CD8-positive, alpha-beta memory T cell (primary cell): Measurements from ENCODE around the gene PTAFR. TPM values are rescaled to one million over a fixed set of nuclear protein-coding genes. Genes with fewer than 3 reads are reported as not detected.

Experiments used
- CTCF ChIA-PET: fragments of 350-600 bp; sonication (Branson Sonifier 250); formaldehyde crosslinking; loops from one replicate; lab custom pipeline; 2021; ENCODE audit warnings: antibody characterized with exemption; lab: Charles Lee
- POLR2A ChIA-PET: fragments of 350-600 bp; sonication (Branson Sonifier 250); formaldehyde crosslinking; loops from one replicate; lab custom pipeline; 2021; ENCODE audit warnings: antibody characterized with exemption; lab: Charles Lee
- DNase-seq, 5 donors: peaks; one replicate each; pipeline versions ENCODE4 v3.0.0 to v3.0.0-alpha.2; 2020 to 2022; ENCODE audit warnings: mixed read lengths in 1 of 5
- H3K27ac ChIP-seq: one replicate; pipeline ENCODE4 v1.7.0; 2013; ENCODE audit warnings: low read depth, mild to moderate bottlenecking, low read length, moderate library complexity
- H3K27me3 ChIP-seq: 2 replicates; pipeline ENCODE4 v1.7.0; 2013; ENCODE audit warnings: low read length, mild to moderate bottlenecking; ENCODE audit not compliant: insufficient read depth, poor library complexity, severe bottlenecking
- H3K36me3 ChIP-seq: 2 replicates; pipeline ENCODE4 v1.7.0; 2013; ENCODE audit warnings: mild to moderate bottlenecking, low read length, moderate library complexity; ENCODE audit not compliant: insufficient read depth
- H3K4me1 ChIP-seq: 2 replicates; pipeline ENCODE4 v1.7.0; 2013; ENCODE audit warnings: mild to moderate bottlenecking, low read length, moderate library complexity; ENCODE audit not compliant: insufficient read depth
- H3K4me3 ChIP-seq: 2 replicates; pipeline ENCODE4 v1.7.0; 2013; ENCODE audit warnings: mild to moderate bottlenecking, low read length
- H3K9me3 ChIP-seq: 2 replicates; pipeline ENCODE4 v1.7.0; 2013; ENCODE audit warnings: mild to moderate bottlenecking, low read length
- H3K27ac Mint-ChIP-seq, 8 donors: one replicate each; pipeline ENCODE4 v1.8.0; 2020 to 2021; ENCODE audit warnings: mixed read lengths in 8 of 8, mild to moderate bottlenecking in 6 of 8, inconsistent platforms in 3 of 8, moderate library complexity in 3 of 8
- H3K27me3 Mint-ChIP-seq, 2 donors: one replicate each; pipeline ENCODE4 v1.8.0; 2020 to 2021; ENCODE audit warnings: mixed read lengths in 2 of 2, mild to moderate bottlenecking in 1 of 2, moderate library complexity in 1 of 2
- H3K36me3 Mint-ChIP-seq, 3 donors: one replicate each; pipeline ENCODE4 v1.8.0; 2020 to 2021; ENCODE audit warnings: mixed read lengths in 3 of 3, inconsistent platforms in 1 of 3, mild to moderate bottlenecking in 1 of 3
- H3K4me1 Mint-ChIP-seq, 3 donors: one replicate each; pipeline ENCODE4 v1.8.0; 2020 to 2021; ENCODE audit warnings: mixed read lengths in 3 of 3, inconsistent platforms in 1 of 3, mild to moderate bottlenecking in 1 of 3
- H3K4me3 Mint-ChIP-seq, 7 donors: one replicate each; pipeline ENCODE4 v1.8.0; 2020 to 2021; ENCODE audit warnings: mixed read lengths in 7 of 7, mild to moderate bottlenecking in 6 of 7, moderate library complexity in 4 of 7, inconsistent platforms in 2 of 7
- H3K9me3 Mint-ChIP-seq, 5 donors: one replicate each; pipeline ENCODE4 v1.8.0; 2020 to 2022; ENCODE audit warnings: mixed read lengths in 5 of 5, mild to moderate bottlenecking in 3 of 5, moderate library complexity in 2 of 5, inconsistent platforms in 1 of 5
- polyA plus RNA-seq: library from polyadenylated mRNA; unstranded; fragments of 300-500 nt; fragmentation: Illumina TruSeq; gene quantifications from one replicate; pipeline ENCODE4 v1.2.3, GENCODE V29; 2021
- total RNA-seq, 2 experiments: library from RNA; stranded (reverse); gene quantifications; one replicate each; pipeline ENCODE4 v1.2.3, GENCODE V29; 2021

The PTAFR gene
- total and polyA plus RNA-seq, 3 experiments from 2014 or later: 0.58 to 1.1 (median 0.59) TPM

- no peaks in the 10 kb centered on the region for H3K4me1 Mint-ChIP-seq
- no peak overlapping the region for H3K27ac ChIP-seq
- H3K9me3 Mint-ChIP-seq: no peaks in the 10 kb centered on the region
- no peaks in the 10 kb centered on the region for H3K4me1 ChIP-seq
- H3K4me3 ChIP-seq: no peak overlapping the region
- H3K36me3 Mint-ChIP-seq: no peaks in the 10 kb centered on the region
- H3K4me3 Mint-ChIP-seq: no peak overlapping the region
- peaks cover 8 to 30% of the 10 kb centered on the region in 2 donors for H3K27me3 Mint-ChIP-seq
- no peaks in the 10 kb centered on the region for H3K9me3 ChIP-seq
- DNase-seq: no peak
- no peaks in the 10 kb centered on the region for H3K36me3 ChIP-seq
- no peak overlapping the region for H3K27ac Mint-ChIP-seq
- ChIA-PET CTCF (no interaction called here), POLR2A (no interaction called here)
- peaks cover 3% of the 10 kb centered on the region for H3K27me3 ChIP-seq
These were observed 49.6 kb downstream of the PTAFR start for GRCh38 chr1:28126783-28127490.

- peak overlapping the region in 1 of 7 donors; percentile 16 for H3K4me3 Mint-ChIP-seq
- H3K4me1 Mint-ChIP-seq: no peaks in the 10 kb centered on the region
- no peak overlapping the region for H3K4me3 ChIP-seq
- no peaks in the 10 kb centered on the region for H3K4me1 ChIP-seq
- H3K27me3 Mint-ChIP-seq: peaks cover 8 to 30% of the 10 kb centered on the region in 2 donors
- no peaks in the 10 kb centered on the region for H3K9me3 ChIP-seq
- H3K36me3 Mint-ChIP-seq: no peaks in the 10 kb centered on the region
- no peak for DNase-seq
- no peaks in the 10 kb centered on the region for H3K9me3 Mint-ChIP-seq
- POLR2A ChIA-PET: no interaction called here
- H3K27me3 ChIP-seq: peaks cover 3% of the 10 kb centered on the region
- H3K36me3 ChIP-seq: no peaks in the 10 kb centered on the region
- H3K27ac ChIP-seq: no peak overlapping the region
- no peak overlapping the region for H3K27ac Mint-ChIP-seq
- CTCF ChIA-PET: no interaction called here
These were observed 50.3 kb downstream of the PTAFR start for GRCh38 chr1:28126212-28126611.

- CTCF ChIA-PET: no interaction called here
- H3K36me3 ChIP-seq: no peaks in the 10 kb centered on the region
These were observed 53.0 kb downstream of the PTAFR start for GRCh38 chr1:28123461-28123961.

GRCh38 chr1:28122183-28122582 is 54.3 kb downstream of the PTAFR start:
- H3K27ac Mint-ChIP-seq: no peak overlapping the region
- no peaks in the 10 kb centered on the region for H3K4me1 ChIP-seq
- no peaks in the 10 kb centered on the region for H3K4me1 Mint-ChIP-seq
- H3K9me3 Mint-ChIP-seq: no peaks in the 10 kb centered on the region
- no peaks in the 10 kb centered on the region for H3K36me3 Mint-ChIP-seq
- H3K27me3 ChIP-seq: peaks cover 3% of the 10 kb centered on the region
- H3K4me3 Mint-ChIP-seq: no peak overlapping the region
- no peaks in the 10 kb centered on the region for H3K36me3 ChIP-seq
- no peak overlapping the region for H3K4me3 ChIP-seq
- DNase-seq: no peak
- ChIA-PET POLR2A (no interaction called here), CTCF (no interaction called here)
- H3K9me3 ChIP-seq: no peaks in the 10 kb centered on the region
- peaks cover 9 to 24% of the 10 kb centered on the region in 2 donors for H3K27me3 Mint-ChIP-seq
- H3K27ac ChIP-seq: no peak overlapping the region

More at GRCh38 chr1:28123461-28123961, 53.0 kb downstream of the PTAFR start:
- Mint-ChIP-seq H3K36me3 (no peaks in the 10 kb centered on the region), H3K9me3 (no peaks in the 10 kb centered on the region), H3K27ac (no peak overlapping the region), H3K27me3 (peaks cover 9 to 30% of the 10 kb centered on the region in 2 donors), H3K4me1 (no peaks in the 10 kb centered on the region), H3K4me3 (no peak overlapping the region)
- no peak overlapping the region for H3K27ac ChIP-seq
- H3K4me3 ChIP-seq: no peak overlapping the region
- H3K9me3 ChIP-seq: no peaks in the 10 kb centered on the region
- no peak for DNase-seq
- H3K27me3 ChIP-seq: peaks cover 3% of the 10 kb centered on the region
- POLR2A ChIA-PET: interaction anchor here (0.6 kb wide), 1 partner anchor 21 kb away, joined by 3 read pairs; no protein-coding TSS in a partner anchor
- H3K4me1 ChIP-seq: no peaks in the 10 kb centered on the region

GRCh38 chr1:28119556-28119955 is 56.9 kb downstream of the PTAFR start:
- Mint-ChIP-seq H3K9me3 (no peaks in the 10 kb centered on the region), H3K36me3 (no peaks in the 10 kb centered on the region), H3K4me3 (no peak overlapping the region), H3K27me3 (peaks cover 6 to 8% of the 10 kb centered on the region in 2 donors), H3K27ac (no peak overlapping the region), H3K4me1 (peaks cover 6 to 10% (median 8%) of the 10 kb centered on the region in 3 donors)
- Histone ChIP-seq H3K9me3 (no peaks in the 10 kb centered on the region), H3K4me1 (peaks cover 10% of the 10 kb centered on the region), H3K4me3 (no peak overlapping the region), H3K27ac (no peak overlapping the region), H3K27me3 (no peaks in the 10 kb centered on the region), H3K36me3 (no peaks in the 10 kb centered on the region)
- POLR2A ChIA-PET: no interaction called here
- CTCF ChIA-PET: interaction anchor here (0.6 to 1.5 kb wide), 2 partner anchors 12 to 273 kb away, joined by 4 read pairs; no protein-coding TSS in a partner anchor
- DNase-seq: no peak

GRCh38 chr1:28118640-28119307 is 57.7 kb downstream of the PTAFR start:
- no peak for DNase-seq
- ChIA-PET CTCF (interaction anchor here (1.5 kb wide), 1 partner anchor 11 kb away, joined by 4 read pairs; no protein-coding TSS in a partner anchor), POLR2A (no interaction called here)
- Mint-ChIP-seq H3K27ac (no peak overlapping the region), H3K4me3 (no peak overlapping the region), H3K9me3 (no peaks in the 10 kb centered on the region), H3K4me1 (peaks cover 6 to 10% (median 8%) of the 10 kb centered on the region in 3 donors), H3K36me3 (no peaks in the 10 kb centered on the region), H3K27me3 (peaks cover 6 to 8% of the 10 kb centered on the region in 2 donors)
- no peaks in the 10 kb centered on the region for H3K36me3 ChIP-seq
- no peaks in the 10 kb centered on the region for H3K27me3 ChIP-seq
- no peak overlapping the region for H3K4me3 ChIP-seq
- H3K4me1 ChIP-seq: peaks cover 10% of the 10 kb centered on the region
- H3K9me3 ChIP-seq: no peaks in the 10 kb centered on the region
- no peak overlapping the region for H3K27ac ChIP-seq

- no peak overlapping the region for H3K27ac ChIP-seq
- Mint-ChIP-seq H3K9me3 (no peaks in the 10 kb centered on the region), H3K4me1 (peaks cover 6 to 10% (median 8%) of the 10 kb centered on the region in 3 donors), H3K27me3 (peaks cover 0 to 4% of the 10 kb centered on the region in 2 donors), H3K27ac (peak overlapping the region in 5 of 8 donors; percentile 12 to 75 (median 38)), H3K4me3 (peak overlapping the region in 4 of 7 donors; percentile 4 to 44 (median 28)), H3K36me3 (no peaks in the 10 kb centered on the region)
- ChIA-PET POLR2A (interaction anchor here (0.6 to 0.7 kb wide), 2 partner anchors 467 to 840 kb away, joined by 3 read pairs; no protein-coding TSS in a partner anchor), CTCF (no interaction called here)
- H3K4me1 ChIP-seq: peaks cover 10% of the 10 kb centered on the region
- DNase-seq: peak in 4 of 5 donors; percentile 5 to 48 (median 31)
- no peak overlapping the region for H3K4me3 ChIP-seq
- H3K9me3 ChIP-seq: no peaks in the 10 kb centered on the region
- no peaks in the 10 kb centered on the region for H3K27me3 ChIP-seq
- no peaks in the 10 kb centered on the region for H3K36me3 ChIP-seq
These were observed 61.2 kb downstream of the PTAFR start for GRCh38 chr1:28115267-28115666.

- no peak overlapping the region for H3K27ac ChIP-seq
- H3K4me3 Mint-ChIP-seq: no peak overlapping the region
These were observed 61.6 kb downstream of the PTAFR start for GRCh38 chr1:28114844-28115243.

More at GRCh38 chr1:28114844-28115243, 61.6 kb downstream of the PTAFR start:
- peaks cover 6 to 10% (median 8%) of the 10 kb centered on the region in 3 donors for H3K4me1 Mint-ChIP-seq
- no peaks in the 10 kb centered on the region for H3K27me3 ChIP-seq
- no peak overlapping the region for H3K4me3 ChIP-seq
- peak overlapping the region in 3 of 8 donors; percentile 12 to 38 (median 33) for H3K27ac Mint-ChIP-seq
- no peaks in the 10 kb centered on the region for H3K9me3 ChIP-seq
- H3K27me3 Mint-ChIP-seq: peaks cover 0 to 4% of the 10 kb centered on the region in 2 donors
- POLR2A ChIA-PET: interaction anchor here (0.6 kb wide), 1 partner anchor 467 kb away, joined by 3 read pairs; no protein-coding TSS in a partner anchor
- H3K4me1 ChIP-seq: peaks cover 10% of the 10 kb centered on the region
- CTCF ChIA-PET: no interaction called here
- H3K9me3 Mint-ChIP-seq: no peaks in the 10 kb centered on the region
- no peaks in the 10 kb centered on the region for H3K36me3 ChIP-seq
- DNase-seq: no peak
- H3K36me3 Mint-ChIP-seq: no peaks in the 10 kb centered on the region
